GM15510 (cell line): ENCODE measurements around the gene CCDC28B.

ENCODE experiments used
- POLR2A ChIP-seq: IDR thresholded peaks from 3 replicates; pipeline ENCODE4 v1.6.1; 2011; ENCODE audit warnings: borderline replicate concordance; ENCODE audit not compliant: insufficient read length; ENCODE audit errors: extremely low read depth

The CCDC28B gene

GRCh38 chr1:32232558-32233304 lies 32.3 kb downstream of the CCDC28B start:
- no peak for TF ChIP-seq POLR2A

GRCh38 chr1:32234792-32235191 lies 34.4 kb downstream of the CCDC28B start:
- TF ChIP-seq POLR2A = no peak

GRCh38 chr1:32239337-32239736 lies 38.9 kb downstream of the CCDC28B start:
- no peak for TF ChIP-seq POLR2A

- no peak for TF ChIP-seq POLR2A
Measured at GRCh38 chr1:32239790-32240139, 39.4 kb downstream of the CCDC28B start.

- no peak for TF ChIP-seq POLR2A
Measured at GRCh38 chr1:32240140-32240951, 40.0 kb downstream of the CCDC28B start.

- no peak for TF ChIP-seq POLR2A
Measured at GRCh38 chr1:32241001-32241763, 40.8 kb downstream of the CCDC28B start.

GRCh38 chr1:32242341-32242851 lies 42.0 kb downstream of the CCDC28B start:
- no peak for TF ChIP-seq POLR2A

- no peak for TF ChIP-seq POLR2A
Measured at GRCh38 chr1:32246888-32247273, 46.5 kb downstream of the CCDC28B start, which contains the start of gene FAM167B. FAM167B (plus strand) TSS chr1:32247222; CDS start chr1:32247422, 200 bp downstream.

GRCh38 chr1:32247452-32247851 lies 47.1 kb downstream of the CCDC28B start:
- TF ChIP-seq POLR2A = no peak

GRCh38 chr1:32247983-32248889 lies 47.8 kb downstream of the CCDC28B start:
- TF ChIP-seq POLR2A = peak; percentile 28

- peak; percentile 50 for TF ChIP-seq POLR2A
Measured at GRCh38 chr1:32249831-32250525, 49.6 kb downstream of the CCDC28B start.

GRCh38 chr1:32250893-32251716 lies 50.7 kb downstream of the CCDC28B start, which contains the start of gene LCK:
LCK (plus strand) TSS chr1:32251265; CDS start chr1:32274330, 23,065 bp downstream.
- peak; percentile 80 for TF ChIP-seq POLR2A
